Hippocampal formation (tissue), 2 donors: ENCODE results near the gene IKZF3.
"Not testable (repeated sequence)": the region's sequence is repeated elsewhere in the genome, so short reads cannot be mapped to it uniquely, and the experiment has no call there.

Experiments used
- DNase-seq, 2 donors: peaks; one replicate each; lab custom pipeline; 2025; lab: John Stamatoyannopoulos, UW

The IKZF3 gene

DNA sequence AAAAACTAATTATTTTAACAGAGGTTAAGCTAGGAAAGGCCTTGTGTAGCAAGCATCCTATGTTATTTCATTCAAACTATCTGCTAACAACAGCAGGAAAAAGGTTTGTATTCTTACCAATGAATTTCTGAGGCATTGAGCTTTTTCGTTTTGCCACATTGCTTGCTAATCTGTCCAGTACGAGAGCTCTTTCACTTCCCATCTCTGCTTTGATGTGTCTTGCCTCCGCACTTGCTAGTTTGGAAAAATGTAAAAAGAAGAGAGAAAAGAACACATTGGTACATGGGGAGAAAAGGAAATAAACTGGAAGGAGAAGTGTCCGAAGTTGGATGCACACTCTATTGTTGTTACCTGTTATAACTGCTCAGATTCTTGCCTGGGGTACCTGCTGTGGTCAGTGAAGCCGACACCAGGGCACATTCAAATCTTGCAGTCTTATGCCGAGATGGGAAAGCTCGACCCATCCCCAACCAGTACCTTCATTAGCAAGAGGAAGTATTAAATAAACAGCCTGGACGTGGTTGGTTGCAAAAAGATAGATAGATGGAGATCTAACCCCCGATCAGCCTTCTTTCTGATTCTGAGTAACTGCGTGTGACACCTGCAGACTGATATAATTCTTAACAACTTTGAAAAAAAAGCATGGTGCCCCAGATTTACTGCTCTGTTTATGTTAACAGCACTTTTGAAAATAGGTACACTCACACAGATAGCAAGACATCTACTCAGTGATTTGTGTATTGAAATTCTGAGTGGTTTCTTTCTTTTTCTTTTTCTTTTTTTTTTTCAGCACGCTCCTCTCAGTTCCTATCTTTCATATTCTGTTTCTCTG lies 86.4 kb downstream of the IKZF3 start:
- no peak for DNase-seq

DNA sequence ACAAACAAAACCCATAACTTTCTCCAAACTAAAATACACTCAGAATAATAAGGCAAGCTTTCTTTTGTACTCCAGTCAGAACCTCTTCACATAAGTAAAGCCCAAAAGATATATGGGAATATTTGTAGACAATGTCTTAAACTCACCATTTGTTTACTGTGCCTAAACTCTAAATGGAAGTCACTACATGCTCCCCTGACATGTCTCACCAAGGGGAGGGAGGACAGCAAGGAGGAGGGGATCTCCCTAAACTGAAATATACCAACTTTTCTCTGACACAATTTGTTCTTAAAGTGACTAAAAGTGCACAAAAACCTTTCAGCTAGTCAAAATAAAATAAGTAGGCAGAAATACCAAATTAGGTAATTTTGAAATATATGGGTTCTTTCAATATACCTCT lies 87.9 kb downstream of the IKZF3 start:
- no peak for DNase-seq

DNA sequence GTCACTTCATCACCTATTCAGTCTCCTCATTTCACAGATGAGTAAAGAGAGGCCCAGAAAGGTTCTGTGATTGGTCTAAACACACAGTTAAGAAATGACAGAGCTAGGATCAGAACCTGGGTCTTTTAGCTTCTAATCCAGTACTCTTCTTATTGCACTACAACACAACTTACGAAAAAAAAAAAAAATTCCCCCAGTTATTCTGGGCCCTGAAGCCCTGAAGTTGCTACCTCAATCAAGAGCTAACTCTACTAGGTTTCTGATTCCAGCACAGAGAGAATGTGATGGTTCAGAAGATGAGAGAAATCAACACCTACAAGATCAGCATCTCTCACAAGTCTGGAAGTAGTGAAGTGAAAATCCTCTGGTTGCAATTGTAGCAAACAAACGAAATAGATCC lies 89.1 kb downstream of the IKZF3 start:
- no peak for DNase-seq

DNA sequence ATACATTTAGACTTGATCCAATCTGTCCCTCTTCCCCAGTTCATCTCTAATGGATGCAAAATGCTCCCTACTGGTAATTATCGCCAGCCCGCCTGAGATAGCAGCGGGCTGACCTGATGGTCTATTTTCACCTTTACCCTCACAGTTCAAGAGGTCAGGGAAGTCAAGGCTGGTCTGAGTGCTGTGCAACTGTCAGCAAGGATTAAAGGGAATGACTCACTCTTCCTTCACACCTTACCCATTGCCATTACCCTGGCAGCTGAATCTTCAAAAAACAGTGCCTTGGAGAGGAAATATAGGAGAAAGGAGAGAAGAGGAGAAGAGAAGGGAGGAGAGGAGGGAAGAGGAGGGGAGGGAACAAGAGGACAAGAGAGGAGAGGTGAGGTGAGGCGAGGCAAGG lies 90.1 kb downstream of the IKZF3 start:
- no peak for DNase-seq

DNA sequence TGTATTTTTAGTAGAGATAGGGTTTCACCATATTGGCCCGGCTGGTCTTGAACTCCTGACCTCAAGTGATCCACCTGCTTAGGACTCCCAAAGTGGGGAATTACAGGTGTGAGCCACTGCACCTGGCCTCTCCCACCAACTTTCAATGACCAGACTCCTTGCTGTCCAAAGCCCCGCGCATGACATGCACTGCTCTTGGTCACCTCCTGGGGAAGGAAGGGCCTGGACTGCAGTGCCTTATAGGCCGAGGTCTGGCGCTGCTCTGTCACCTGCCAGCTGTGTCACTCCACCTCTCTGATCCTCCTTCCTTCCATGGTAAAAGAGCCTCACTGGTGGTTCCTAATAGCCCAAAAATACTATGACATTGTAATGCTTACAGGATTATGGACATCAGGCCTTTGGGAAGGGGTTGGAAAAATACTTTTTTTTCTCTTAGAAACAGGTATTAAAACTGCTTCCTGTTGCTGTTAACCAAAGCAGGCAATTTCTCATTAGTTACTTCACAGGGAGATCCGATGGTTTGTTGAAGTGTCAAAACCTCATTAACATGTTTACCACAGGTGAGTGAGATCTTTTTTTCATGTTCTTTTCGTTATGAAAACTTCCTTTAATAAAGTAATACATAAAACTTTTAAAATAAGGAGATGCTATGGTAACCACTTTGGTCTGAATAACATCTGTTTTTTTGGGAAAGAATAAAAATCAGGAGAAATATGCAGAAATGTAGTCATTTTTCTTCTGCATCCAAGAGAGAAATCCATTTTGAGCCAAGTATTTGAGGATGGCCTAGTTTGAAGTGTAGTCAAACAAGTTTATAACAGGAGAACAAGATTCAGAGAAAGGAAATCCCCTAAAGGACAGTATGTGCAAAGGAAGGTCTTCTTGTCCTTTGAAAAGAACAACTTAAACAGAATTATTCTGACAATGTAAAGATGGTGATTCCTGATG lies 90.9 kb downstream of the IKZF3 start:
- DNase-seq: no peak

DNA sequence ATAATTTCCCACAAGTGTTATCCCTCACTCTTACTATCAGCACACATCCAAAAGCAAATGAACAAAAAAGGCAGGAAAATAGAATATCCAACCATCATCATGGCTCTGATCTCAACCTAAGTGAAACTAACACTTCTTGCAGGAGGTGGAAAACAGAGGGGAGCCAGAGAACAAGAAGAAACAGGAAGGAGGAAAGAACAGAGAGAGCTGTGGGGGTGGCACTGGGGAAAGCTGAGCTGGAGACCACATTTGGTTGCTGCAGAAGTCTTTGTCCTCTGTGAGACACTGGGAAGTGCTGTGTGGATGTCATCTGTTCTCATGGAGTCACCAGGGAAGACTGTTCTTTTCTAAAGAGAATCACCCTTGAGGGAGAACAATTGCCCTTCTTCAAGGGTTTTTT lies 91.7 kb downstream of the IKZF3 start:
- DNase-seq: peak in 1 of 2 donors; percentile 31

DNA sequence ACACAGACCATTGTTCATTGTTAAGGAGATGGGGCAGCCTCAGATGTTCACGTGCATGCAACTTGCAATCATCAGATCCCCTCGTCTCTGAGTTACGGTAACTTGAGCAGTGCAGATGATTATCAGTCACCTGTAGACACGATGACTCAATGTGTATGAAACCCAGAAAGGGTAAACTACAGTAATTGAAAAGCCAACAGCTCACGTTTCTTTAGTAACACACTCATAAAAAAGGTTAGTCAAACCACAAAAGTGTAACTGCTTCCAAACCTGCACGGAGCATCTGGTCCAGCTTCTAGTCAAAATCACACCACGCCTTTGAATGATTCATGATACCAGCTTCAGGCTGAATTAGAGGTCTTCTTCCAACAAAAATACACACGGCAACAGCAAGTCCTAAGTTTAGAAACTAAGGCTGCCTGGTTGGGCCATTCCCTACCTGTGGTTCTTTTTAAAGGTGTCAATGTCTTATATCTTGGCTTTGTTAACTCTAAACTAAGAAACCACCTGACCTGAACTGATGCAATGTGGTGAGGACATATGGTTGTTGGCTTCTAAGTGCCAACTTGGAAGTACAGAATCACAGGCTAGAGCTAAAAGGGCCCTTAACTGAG lies 94.0 kb downstream of the IKZF3 start:
- DNase-seq: peak in 1 of 2 donors; percentile 23

DNA sequence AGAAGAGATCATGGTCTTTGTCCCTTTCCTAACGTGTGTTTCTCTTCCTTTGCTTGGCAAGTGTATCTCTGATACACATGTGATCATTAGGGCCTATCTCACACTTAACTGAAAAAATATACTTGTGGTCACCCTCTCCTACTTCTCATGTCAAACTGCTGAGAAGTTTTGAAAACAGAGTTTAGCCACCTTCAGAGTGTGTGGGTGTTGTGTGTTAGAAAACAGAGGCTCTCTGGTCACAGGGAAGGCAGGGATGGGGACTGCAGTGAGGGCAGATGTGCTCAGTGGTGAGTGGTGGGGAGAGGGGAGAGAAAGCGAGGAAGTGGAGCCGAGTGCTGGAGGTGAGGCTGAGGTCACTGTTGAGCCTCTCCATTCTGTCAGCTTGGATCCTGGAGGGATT lies 97.0 kb downstream of the IKZF3 start:
- no peak for DNase-seq

DNA sequence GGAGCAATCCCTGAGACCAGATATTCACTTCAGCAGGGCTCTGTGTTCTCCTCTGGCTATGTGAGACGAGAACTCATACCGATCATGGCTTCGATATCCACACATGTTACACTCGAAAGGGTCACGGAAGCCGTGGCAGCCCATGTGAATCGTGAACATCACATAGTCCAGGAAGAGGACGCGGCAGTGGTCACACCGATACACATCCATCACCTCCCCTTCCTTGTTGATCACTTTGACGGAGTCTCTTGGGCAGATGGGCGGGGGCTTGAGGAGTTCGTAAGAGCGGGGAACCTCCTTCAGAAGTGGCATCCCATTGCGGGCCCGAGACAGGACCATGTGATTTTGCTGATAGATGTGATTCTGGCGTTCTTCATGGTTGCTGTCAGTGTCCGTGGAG lies 98.3 kb downstream of the IKZF3 start:
- DNase-seq: no peak

DNA sequence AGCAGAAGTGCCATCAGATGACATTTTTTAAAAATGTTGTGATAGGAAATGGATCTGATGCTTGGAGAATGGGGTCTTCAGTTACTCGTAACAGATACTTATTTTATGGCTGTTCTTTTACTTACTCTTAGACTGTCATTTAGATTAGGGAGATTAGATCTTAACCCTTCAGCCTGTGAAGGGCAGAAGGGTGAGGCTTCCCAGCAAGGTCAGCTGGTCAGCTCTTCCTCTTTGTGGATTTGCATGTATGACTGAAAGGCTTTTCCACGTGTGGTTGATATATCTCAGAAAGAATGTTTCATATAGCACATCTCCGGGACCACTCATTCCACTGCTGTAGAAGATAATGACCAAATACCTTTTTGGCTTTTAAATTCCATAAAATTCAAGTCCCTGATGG lies 98.9 kb downstream of the IKZF3 start:
- DNase-seq: no peak

DNA sequence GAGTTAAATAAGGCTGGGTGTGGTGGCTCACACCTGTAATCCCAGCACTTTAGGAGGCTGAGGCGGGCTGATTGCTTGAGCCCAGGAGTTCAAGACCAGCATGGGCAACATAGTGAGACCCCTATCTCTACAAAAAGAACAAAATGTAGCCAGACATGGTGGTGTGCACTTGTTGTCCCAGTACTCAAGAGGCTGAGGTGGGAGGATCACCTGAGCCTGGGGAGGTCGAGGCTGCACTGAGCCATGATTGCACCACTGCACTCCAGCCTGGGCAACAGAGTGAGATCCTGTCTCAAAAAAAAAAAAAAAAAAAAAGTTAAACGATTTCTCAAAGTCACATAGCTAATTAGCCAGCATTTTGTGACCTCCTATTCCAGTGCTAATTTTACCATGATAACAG lies 99.9 kb downstream of the IKZF3 start:
- not testable (repeated sequence) for DNase-seq

DNA sequence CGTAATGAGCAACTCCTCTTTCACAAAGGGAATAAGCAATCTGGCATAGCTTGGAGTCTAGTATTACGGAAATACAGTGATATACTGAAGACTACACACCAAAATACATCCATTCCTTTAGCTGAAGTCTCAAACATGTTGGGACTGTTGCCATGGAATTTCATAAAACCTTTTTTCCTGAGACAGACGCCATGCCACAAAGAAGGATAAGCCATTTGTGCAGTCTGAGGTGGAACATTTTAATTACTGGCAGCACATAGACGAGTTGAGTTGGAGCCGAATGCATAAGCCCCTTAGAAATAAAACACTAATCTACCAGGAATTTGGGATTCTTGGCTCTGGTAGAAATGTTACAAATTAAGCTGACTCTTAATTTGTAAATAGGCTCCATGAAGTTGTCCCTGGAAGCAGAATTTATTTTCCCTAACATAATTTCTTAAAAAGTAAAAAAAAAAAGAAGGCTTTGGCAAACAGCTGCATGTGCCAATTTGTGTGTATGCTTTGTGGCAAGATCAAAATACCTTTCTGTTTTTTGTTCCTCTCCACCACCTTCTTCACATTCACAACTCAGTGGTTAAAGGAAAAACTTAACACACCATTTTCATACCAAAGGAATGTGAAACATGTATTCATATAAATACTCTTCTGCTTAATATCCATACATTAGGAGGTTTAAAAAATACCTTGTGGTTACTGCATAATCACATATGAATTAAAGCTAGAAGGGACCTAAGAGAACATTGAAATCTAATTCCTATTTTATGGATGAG lies 100.9 kb downstream of the IKZF3 start:
- no peak for DNase-seq

DNA sequence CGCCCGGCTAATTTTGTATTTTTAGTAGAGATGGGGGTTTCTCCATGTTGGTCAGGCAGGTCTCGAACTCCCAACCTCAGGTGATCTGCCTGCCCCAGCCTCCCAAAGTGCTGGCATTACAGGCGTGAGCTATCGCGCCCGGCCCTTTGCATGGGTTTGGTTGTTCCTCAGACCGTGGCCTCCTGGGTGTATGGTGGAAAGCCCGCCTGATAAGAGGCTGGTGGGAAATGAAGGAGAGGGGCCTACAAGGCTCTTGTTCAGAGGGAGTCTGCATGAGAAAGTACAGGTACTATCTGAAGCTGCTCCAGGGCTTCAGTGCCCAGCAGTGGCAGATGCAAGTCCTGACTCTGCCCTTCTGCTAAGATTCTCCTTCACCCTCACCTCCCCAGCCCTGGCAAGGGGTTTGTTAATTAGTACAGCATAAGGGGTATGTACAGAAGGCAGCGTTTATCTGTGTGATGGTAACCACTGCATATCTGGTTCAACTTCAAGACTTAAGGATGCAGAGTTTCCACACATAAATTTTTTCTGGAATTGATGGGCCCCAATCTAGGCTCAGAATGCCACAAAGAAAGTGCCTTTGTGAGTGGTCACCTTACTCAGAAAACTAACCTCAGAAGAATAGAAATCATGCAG lies 102.1 kb downstream of the IKZF3 start:
- DNase-seq: no peak

DNA sequence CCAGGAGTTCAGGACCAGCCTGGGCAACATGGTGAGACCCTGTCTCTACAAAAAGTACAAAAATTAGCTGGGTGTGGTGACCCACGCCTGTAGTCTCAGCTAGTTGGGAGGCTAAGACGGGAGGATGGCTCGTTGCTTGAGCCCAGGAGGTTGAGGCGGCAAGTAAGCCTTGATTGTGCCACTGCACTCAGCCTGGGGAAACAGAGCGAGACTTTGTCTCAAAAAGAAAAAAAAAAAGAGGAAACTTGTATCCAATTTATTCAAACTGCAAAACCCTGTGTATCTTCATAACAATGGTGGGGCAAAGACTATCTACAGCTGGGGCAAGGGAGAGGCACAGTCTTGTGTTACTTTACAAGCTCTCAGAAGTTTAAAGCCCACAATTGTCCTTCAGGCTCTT lies 104.9 kb downstream of the IKZF3 start:
- no peak for DNase-seq

DNA sequence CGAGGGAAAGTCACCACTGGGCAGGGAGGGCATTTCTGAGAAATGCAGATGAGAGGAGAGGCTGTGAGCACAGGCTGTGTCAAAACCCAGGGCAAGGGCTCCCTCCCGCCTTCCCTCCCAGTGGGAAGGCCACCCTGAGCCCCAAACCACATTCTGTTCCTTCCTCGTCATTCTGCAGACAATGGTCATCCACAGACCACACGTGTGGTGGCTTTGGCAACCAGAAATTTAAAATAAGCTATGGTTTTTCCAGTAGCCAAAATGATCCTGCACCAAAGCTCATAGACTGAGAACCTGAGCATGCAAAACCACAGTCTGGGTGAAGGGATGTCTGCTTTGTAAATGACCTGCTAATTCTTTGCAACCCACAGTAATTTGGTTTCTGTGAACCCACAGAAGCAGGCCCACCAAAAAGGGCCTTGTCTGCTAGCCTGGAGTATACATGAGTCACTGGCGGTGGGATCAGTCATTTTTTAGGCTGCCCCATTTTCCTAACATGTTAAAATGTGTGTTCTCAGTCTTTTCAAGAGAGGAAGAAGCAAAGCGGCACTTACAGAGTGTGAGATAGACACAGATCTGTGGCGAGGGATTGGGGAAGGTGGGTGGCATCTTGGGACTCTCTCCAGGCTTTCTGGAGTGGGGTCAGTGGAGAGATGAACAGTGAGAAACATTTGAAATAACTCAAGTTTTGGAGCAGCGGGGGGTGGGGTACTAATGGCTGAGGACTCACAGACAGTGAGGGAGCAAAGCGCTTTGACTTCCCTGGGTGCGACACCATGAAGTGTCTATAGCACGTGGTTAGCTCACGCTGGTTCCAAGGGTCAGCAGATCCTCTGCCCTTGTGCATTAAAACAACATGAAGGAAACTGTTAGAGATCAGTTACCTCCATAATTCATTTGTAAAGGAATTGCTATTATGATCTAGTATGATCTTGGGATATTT lies 105.9 kb downstream of the IKZF3 start:
- DNase-seq: no peak

DNA sequence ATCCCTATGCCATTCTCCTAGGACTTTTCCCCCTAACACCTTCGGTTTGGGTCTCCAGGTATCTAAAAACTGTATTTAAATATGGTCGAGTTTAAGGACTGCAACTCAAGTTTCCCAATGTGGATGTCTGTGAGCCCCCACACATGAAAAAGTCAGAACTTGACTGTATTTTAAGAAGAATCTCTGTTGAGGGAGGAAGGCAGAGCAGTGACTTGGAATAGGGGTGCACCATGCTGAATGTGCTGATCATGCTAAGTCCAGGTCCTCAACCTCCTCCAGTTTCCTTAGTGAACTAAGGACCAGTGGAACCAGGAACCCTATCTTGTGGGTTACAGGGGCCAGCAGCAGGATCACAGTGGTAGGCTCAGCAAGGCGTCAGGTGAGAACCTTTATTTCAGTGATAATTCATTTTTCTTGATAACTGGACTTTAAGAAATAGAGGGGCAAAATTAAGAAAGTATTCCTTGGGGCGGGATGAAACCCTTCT lies 106.9 kb downstream of the IKZF3 start:
- DNase-seq: no peak

DNA sequence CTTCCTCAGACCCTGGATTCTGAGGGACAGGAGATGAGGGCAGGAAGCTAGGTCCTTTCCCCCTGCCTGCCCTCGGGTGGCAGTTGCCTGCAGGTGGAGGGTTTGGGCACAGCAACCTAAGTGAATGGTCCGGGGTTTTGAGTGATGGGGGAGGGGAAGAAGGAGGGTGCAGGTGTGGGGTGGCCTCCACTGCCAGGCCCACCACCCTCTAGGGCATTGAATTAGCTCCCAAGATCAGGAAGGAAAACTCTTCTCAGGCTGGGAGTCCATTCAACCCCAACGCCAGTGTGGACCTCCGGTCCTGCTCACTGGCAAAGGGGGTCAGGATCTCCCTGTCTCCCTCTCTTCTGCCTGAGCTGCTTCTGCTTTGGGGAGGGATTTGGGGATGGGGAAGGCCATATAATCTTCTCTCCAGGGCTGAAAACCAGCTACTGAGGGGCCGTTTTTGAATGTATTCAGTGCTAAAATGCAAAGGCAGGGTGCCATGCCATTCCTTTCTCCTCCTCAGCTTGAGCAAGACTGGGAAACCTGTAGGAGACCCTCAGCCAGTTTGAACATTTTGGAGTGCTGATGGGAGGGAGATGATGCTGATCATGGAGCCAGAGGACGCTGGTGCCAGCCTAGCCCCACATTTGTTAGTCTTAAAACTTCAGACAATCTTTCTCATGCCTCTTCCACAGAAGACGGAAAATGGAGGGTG lies 107.6 kb downstream of the IKZF3 start:
- DNase-seq: no peak

DNA sequence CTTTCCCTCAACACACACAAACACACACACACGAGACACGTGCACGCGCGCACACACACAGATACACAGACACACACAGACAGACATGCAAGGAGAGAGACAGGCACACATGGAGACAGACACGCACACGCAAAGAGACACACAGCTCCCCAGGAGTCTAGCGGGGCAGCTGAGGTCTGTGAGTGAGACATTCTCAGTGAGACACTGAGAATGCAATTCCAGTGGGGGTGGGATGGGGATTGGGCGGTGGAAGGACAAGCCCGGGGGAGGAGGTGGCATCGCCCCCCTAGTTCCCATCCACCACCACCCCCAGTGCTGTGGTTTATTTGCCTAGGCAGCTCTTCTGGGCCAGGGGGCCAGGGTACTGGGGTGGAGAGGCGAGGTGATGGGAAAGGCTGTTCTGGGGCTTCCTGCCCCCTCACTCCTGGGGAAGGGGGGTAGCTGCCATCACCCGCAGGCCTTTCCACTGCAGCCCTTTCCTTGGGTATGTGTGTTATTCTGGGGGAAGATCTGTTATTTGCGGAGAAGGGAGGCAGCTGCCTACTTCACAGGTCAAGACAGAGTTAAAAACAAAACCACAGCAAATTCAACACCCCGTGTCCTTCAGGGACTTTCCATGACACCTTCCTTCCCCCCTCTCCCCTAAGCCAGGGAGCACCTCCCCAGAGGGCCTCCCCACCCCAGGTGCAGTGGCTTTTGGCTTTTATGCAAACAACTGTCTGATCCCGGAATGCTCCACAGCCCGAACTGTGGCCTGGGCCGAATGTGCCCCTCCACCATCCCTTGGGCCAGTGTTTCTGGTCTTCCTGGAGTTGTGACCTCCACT lies 108.3 kb downstream of the IKZF3 start:
- no peak for DNase-seq
